GM21390 (cell line): ENCODE measurements around the gene TMEM52.
"Not testable (repeated sequence)": the region's sequence is repeated elsewhere in the genome, so short reads cannot be mapped to it uniquely, and the experiment has no call there.

ENCODE experiments used
- ATAC-seq: cut with Tn5 transposase; IDR thresholded peaks from one replicate; pipeline ENCODE4 v1.9.1; 2021; ENCODE audit not compliant: unreplicated experiment

The TMEM52 gene

DNA sequence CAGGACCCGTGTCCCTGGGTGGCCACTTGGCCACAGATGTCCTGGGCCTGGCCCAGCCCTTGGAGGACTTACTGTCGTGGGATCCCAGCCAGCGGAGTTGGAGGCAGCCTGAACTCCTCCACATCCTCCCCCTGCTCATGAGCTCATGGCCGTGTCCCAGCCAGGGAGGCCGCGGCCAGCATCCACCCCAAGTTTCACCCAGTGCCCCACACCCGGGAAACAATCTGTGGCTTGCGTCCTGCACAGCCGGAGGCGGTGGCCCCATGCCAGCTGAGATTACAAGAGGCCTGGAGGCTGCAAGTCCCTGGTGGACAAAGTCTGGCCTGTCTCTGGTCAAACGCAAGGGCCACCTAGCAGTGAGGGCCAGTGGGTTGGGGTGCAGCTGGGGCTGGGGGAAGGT, 27.5 kb upstream of the TMEM52 start:
- no peak for ATAC-seq

DNA sequence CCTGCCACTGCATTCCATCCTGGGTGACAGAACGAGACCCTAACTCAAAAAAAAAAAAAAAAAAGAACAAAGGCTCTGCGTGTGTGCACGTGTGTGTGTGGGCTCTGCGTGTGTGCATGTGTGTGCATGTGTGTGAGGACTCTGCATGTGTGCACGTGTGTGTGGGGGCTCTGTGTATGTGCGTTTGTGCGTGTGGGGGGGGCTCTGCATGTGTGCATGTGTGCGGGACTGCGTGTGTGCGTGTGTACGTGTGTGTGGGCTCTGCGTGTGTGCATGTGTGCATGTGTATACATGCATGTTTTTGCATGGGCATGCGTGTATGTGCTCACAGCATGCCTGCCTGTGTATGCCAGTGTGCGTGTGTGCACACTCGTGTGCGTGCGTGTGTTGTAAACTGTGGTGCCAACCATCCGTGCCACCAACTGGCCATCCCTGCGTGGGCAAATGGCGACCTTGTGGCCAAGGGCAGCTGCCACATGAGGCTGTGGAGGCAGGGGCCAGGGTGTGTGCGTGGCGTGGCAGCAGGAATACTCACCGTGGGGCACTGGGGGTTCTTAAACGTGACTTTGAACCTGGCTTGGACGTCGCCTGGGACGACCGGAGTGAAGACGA, 26.8 kb upstream of the TMEM52 start:
- no peak for ATAC-seq

- ATAC-seq, result no peak
Measured at GRCh38 chr1:1943834-1944570, 24.9 kb upstream of the TMEM52 start.

DNA sequence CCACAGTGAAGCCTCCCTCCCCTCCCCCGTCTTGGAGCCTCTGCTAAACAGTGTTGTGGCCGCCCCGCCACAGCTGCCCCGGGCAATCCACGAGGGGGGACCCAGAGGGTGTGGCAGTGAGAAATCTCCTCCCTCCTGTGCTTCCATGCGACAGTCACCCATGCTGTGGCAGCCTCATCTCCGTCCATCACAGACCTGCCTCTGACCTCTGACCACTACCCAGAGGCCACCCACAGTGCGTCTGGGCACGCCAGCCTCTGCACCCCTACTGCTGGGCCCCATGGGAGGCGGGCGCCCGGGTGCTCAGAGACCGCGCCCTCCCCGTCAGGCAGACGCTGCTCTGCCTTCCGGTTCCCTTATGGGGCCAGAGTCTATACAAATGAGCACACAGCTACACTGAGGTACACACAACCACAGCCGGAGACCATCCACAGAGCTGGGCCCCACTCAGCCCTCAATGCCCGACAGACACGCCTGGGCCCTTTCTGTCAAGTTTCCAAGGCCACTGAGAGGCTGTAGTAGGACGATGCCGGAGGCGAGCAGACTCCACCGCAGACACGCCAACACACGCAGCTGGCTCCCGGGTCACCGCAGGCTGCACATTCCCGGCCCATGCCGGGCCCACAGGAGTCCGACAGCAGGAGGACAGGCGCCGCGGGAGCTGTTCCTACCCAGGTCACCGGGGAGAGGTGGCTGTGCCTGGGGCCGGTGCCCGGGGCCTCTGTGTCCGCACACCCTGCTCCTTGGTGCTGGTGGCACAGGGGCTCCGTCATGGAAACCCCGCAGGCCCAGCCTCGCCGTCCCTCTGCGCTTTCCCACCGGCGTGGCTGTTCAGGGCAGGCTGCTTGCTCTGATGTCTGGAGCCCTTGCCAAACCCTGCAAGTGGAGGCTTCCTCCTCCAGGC, 23.9 kb upstream of the TMEM52 start:
- ATAC-seq, result no peak

- ATAC-seq, result no peak
Measured at GRCh38 chr1:1941868-1942752, 23.0 kb upstream of the TMEM52 start.

DNA sequence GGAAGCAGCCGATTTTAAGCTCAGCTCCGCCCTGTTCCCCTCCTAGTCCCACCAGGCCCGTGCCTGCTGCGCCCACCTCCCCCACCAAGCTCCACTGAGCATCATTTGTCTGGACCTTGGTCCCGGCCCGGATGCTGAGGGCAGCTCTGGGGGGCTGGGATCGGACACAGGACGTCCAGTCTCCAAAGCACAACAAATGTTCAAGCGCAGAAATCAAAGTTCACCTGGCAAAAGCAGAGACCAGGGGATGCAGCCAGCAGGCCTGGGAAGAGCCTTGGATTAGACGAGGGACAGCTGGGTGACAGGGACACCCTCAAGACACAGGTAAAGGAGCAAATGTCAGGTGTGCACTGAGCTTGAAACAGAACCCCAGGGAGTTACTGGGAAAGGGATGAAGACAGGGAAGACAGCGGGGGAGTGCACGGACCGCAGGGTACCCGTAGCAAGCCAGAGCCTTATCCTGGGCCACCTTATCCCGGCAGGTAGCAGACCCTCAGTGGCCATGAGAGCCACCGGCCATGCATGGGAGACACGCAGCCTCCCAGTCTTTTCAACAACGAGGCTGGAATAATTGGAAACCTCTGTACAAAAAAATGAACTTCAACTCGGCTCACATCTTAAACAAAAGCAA, 22.2 kb upstream of the TMEM52 start:
- no peak for ATAC-seq

DNA sequence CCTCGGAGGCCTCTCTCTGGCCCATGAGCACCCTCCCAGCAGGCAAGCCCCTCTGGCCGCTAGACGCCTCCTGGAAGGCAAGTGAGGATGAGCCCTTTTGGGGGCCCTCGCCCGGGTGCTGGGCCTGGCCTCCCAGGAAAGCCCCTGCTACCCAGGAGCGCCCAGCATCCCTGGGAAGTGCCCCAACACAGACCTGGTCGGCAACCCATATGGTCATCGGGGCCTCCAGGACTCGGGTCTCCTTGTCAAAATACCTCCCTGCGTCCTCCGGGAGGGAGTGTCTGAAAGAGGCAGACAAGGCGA, 21.0 kb upstream of the TMEM52 start:
- ATAC-seq, result no peak

- no peak for ATAC-seq
Measured at GRCh38 chr1:1939296-1940122, 20.4 kb upstream of the TMEM52 start.

DNA sequence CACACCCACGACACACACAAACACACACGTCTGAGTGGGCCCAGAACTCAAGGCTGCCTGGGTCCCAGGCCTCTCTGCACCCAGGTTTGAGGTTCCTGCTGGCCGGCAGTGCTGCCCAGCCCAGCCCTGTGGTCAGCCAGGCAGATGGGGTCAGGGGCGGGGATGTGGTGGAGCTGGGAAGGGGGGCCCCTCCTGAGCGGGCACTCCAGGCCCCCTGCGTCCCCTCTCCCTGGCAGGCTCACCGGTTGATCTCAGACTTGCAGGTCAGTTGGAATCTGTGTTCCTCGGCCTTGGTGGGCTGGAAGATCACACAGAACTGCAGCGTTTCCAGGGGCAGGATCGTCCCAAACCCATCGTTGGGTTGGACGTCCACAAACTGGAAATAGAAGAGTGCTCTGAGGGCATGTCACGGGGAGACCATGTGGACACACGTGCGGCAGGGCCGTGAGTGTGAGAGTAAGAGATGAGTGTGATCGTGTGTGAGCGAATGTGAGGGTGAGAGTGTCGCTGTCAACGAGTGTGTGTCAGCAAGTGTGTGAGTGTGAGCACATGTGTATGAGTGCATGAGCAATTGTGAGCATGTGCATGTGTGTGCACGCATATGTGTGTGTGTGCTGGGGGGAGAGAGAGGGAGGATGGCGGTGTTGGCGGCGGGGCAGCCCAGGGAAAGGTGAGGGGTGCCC, 19.7 kb upstream of the TMEM52 start:
- ATAC-seq, result no peak

DNA sequence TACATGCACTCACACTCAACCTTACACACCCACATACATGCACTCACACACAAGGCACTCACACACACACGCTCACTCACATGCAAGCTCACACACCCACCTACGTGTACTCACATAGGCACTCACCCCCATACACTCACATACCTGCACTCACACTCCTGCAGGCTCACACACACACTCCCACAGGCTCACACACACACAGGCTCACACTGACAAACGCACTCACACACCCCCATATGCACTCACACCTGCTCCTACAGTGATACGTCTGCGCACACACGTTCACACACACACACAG, 19.1 kb upstream of the TMEM52 start:
- ATAC-seq, result no peak

DNA sequence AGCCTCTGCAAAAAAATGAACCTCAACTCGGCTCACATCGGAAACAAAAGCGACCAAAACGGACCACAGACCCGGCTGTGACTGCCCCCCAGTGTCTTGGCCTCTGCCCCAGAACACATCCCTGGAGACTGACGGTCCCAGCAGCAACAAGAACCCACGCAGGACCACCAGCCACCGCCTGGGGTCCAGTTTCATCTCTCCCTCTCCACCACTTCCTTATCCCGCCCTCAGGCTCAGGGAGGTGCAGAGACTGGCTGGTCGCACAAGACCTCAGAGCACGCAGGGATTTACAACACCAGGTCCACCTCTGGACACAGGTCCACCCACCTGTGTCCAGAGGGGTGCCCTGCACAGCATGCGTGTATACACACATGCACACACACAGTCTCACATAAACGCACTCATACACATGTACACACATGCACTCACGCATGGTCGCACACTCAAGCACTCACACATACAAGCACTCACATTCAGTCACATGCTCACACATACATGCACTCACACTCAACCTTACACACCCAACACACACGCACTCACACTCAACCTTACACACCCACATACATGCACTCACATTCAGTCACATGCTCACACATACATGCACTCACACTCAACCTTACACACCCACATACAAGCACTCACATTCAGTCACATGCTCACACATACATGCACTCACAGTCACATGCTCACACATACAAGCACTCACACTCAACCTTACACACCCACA, 18.6 kb upstream of the TMEM52 start:
- no peak for ATAC-seq

GRCh38 chr1:1937061-1937460, 18.0 kb upstream of the TMEM52 start:
- ATAC-seq, result no peak

DNA sequence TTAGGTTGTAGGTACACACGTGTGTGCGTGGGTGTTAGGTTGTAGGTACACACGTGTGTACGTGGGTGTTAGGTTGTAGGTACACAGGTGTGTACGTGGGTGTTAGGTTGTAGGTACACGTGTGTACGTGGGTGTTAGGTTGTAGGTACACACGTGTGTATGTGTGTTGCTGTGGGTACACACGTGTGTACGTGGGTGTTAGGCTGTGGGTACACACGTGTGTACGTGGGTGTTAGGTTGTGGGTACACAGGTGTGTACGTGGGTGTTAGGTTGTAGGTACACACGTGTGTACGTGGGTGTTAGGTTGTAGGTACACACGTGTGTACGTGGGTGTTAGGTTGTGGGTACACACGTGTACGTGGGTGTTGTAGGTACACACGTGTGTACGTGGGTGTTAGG, 15.8 kb upstream of the TMEM52 start:
- ATAC-seq, result not testable (repeated sequence)

DNA sequence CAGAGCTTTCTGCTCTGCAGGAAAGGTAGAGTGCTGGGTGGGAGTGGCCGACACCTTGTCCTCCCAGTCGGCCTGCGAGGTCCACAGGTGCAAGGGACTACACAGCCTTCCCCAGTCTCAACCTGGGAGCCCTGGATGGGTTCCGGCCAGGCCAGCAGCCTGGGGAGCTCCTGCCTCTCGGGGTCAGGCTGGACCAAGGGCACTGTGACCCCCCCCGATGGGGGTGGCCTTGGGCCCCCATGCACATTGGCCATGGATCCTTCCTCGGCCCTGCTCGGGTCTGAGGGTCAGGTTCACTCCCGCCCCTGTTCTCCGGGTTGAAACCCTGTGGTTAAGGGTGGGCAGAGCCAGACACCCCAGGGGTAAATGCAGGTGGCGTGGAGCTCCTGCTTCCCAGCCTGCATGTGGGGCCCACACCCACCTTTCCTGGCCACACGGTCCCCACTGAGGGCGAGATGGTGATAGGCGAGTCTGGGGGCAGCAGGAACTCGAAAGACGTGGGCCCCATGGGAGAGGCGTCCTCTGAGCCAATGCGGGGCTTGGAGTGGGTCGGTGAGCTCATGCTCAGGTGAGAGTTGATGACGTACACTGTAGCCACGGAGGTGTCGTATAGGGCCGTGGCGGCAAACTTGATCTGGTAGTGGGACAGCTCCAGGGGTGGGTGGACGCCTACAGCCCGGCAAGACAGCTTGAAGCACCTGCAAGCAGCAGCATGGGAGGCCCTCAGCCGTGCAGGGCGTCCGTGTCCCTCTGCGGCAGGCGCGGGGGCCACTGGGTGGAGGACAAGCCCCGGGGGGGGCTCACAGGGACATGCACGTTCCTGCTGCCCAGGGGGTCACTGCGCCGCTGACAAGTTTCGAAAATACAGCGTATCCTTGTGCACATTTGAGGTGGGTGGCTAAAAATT, 10.8 kb upstream of the TMEM52 start:
- ATAC-seq, result no peak

DNA sequence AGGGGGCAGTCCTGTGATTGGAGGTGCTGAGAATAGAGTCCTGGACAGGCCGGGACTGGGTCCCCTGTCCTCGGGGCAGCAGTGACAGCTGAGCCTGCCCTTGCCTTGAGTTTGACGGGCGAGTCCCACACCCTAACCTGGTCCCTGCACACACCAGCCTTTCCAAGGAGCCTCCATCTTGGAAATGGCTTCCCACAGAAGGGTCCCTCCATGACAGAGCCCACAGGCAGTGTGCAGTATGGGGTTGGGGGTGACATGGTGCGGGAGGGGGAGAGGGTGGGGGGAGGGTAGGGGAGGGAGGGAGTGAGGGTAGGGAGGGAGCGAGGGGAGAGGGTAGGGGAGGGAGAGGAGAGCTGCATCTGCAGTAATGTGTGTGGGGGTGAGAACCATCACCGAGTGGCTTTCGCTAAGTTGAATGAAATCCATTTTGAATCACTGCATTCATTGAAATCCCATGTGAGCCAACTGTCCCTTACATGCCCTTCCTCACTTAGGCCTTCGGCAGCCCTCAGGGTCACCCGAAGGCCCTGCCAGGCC, 10.1 kb upstream of the TMEM52 start:
- no peak for ATAC-seq

DNA sequence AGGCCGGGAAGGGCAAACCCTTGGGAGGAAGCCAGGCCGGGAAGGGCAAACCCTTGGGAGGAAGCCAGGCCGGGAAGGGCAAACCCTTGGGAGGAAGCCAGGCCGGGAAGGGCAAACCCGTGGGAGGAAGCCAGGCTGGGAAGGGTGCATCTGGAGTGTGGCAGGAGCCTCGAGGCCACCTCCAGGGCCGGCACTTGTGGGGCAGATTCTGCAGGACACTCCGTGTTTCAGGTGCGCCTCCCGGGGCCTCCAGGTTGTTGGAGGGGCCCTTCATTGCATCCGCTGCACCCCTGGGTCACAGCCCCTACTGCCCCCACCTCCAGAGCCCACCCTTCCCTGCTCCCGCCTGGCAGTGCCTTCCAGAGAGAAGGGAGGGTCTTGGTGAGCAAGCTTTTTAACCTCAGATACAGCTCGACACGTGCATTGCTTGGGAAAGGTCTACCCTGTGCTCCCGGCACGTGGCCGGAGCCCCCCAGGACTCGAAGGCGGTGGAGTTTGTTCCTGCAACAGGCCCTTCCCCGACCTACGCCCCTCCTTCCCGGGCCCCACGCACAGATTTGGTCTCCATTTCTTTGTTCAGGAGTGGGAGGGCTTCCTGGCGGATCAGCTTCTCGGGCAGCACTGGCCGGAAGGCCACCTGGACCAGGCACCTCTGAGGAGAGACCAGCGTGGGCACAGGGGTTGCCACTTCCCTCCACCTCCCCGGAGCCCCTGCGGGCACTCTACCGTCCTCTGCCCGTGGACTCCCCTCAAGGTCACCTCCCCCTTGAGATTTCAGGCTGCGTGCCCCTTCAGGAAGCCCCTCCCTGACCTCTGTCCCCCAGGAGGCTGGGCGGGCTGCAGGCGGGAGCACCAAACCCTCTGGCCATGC, 9.4 kb upstream of the TMEM52 start:
- no peak for ATAC-seq
